RWPE2 (cell line): ENCODE results near the gene LDLRAD4.

Experiments used
- ATAC-seq: fragments of 200-7000 bp; cut with Tn5 transposase; 3 replicates; pipeline ENCODE4 v1.9.1; 2021; ENCODE audit warnings: low read depth
- DNase-seq: peaks from one replicate; pipeline ENCODE4 v3.0.0-alpha.2; 2020; ENCODE audit warnings: low spot score
- H3K27ac ChIP-seq: fragments of 450-650 bp; 2 replicates; pipeline ENCODE4 v1.5.1; 2017; ENCODE audit warnings: mild to moderate bottlenecking; ENCODE audit not compliant: poor library complexity, severe bottlenecking
- H3K27me3 ChIP-seq: fragments of 250-450 bp; sonication (Bioruptor Pico); 2 replicates; pipeline ENCODE4 v1.5.1; 2021; ENCODE audit warnings: mild to moderate bottlenecking, moderate library complexity; ENCODE audit not compliant: insufficient read depth, poor library complexity, severe bottlenecking
- H3K36me3 ChIP-seq: fragments of 250-450 bp; sonication (Bioruptor Pico); 2 replicates; pipeline ENCODE4 v1.5.1; 2020; ENCODE audit warnings: low read depth, mild to moderate bottlenecking, moderate library complexity
- H3K4me1 ChIP-seq: fragments of 250-450 bp; sonication (Bioruptor Pico); 2 replicates; pipeline ENCODE4 v1.5.1; 2021; ENCODE audit warnings: mild to moderate bottlenecking, moderate library complexity; ENCODE audit not compliant: insufficient read depth, poor library complexity, severe bottlenecking
- H3K4me3 ChIP-seq: fragments of 250-450 bp; sonication (Bioruptor Pico); 2 replicates; pipeline ENCODE4 v1.5.1; 2021; ENCODE audit warnings: mild to moderate bottlenecking, moderate library complexity; ENCODE audit not compliant: severe bottlenecking
- H3K9me3 ChIP-seq: fragments of 250-450 bp; sonication (Bioruptor Pico); 2 replicates; pipeline ENCODE4 v1.5.1; 2021; ENCODE audit warnings: mild to moderate bottlenecking, moderate library complexity; ENCODE audit not compliant: severe bottlenecking
- TF ChIP-seq, protein P1 (sequence below): fragments of 450-650 bp; IDR thresholded peaks from one replicate; pipeline ENCODE4 v1.5.1; 2017; ENCODE audit warnings: mild to moderate bottlenecking, moderate library complexity; ENCODE audit not compliant: poor library complexity, severe bottlenecking

LDLRAD4 gene

DNA sequence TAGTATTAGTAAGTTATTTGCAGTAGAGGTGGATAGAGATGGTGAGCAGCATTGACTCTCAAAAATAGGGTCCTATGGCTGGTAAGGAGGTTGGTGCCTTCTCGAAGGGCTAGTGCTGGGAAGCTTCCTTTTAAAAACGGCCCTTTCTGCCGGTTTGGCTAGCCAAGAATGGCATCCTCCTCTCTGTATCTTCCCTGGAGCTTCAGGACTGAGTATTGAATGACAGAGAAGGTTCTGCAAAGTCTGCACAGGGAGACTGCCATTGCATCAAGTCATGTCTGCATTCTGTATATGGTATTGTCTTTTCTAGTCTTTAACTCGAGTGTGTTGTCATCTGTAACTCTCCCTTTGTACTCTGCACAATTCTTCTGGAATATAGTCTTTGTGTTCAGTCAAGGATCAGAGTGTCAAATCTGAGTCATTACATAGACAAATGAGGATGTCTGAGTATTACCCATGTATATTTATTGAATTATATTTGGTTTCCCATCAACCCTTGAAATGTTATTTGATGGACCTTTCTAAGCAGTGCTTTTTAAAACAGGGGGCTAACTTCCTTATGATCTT is 1.1 kb downstream of the LDLRAD4 start:
- H3K27ac ChIP-seq, result no peak overlapping the region
- no peaks in the 10 kb centered on the region for H3K4me1 ChIP-seq
- ATAC-seq, result no peak
- H3K9me3 ChIP-seq, result no peaks in the 10 kb centered on the region
- H3K36me3 ChIP-seq, result no peaks in the 10 kb centered on the region
- TF ChIP-seq, protein P1, sequence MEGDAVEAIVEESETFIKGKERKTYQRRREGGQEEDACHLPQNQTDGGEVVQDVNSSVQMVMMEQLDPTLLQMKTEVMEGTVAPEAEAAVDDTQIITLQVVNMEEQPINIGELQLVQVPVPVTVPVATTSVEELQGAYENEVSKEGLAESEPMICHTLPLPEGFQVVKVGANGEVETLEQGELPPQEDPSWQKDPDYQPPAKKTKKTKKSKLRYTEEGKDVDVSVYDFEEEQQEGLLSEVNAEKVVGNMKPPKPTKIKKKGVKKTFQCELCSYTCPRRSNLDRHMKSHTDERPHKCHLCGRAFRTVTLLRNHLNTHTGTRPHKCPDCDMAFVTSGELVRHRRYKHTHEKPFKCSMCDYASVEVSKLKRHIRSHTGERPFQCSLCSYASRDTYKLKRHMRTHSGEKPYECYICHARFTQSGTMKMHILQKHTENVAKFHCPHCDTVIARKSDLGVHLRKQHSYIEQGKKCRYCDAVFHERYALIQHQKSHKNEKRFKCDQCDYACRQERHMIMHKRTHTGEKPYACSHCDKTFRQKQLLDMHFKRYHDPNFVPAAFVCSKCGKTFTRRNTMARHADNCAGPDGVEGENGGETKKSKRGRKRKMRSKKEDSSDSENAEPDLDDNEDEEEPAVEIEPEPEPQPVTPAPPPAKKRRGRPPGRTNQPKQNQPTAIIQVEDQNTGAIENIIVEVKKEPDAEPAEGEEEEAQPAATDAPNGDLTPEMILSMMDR, result no peak
- H3K4me3 ChIP-seq, result no peak overlapping the region
- peaks cover 62% of the 10 kb centered on the region for H3K27me3 ChIP-seq
- no peak for DNase-seq

DNA sequence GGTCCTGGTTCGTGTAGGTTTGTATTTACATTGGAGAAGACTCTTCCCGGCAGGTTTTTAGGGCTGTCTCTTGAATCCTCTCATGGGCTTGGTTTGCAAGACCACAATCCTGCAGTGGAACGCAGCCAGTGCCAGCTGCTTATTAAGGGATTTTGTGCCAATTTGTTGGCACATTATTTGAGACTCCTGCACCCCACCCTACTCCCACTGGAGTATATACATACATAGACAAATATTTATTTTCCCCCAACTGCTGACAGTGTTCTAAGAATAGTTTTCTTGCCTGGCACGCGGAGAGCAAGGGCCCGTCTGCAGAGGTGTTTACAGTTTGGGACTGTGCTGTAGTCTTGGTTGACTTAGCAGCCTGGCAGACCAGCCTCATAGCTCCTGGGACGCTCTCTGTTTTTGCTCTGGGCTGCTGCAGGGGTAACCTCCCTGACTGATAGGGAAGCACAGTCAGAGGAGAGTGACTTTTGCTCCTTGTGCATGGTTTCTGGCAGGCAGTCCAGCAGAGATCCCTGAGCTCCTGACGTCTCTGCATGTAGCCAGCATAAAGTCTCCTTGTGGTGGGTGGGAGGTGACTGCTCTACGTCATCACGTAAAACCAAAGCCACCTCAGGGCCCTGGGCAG is 1.9 kb downstream of the LDLRAD4 start:
- H3K4me3 ChIP-seq, result no peak overlapping the region
- H3K27ac ChIP-seq, result no peak overlapping the region
- peaks cover 57% of the 10 kb centered on the region for H3K27me3 ChIP-seq
- TF ChIP-seq, protein P1, result no peak
- H3K4me1 ChIP-seq, result no peaks in the 10 kb centered on the region
- no peak for DNase-seq
- no peaks in the 10 kb centered on the region for H3K9me3 ChIP-seq
- H3K36me3 ChIP-seq, result no peaks in the 10 kb centered on the region
- ATAC-seq, result no peak

DNA sequence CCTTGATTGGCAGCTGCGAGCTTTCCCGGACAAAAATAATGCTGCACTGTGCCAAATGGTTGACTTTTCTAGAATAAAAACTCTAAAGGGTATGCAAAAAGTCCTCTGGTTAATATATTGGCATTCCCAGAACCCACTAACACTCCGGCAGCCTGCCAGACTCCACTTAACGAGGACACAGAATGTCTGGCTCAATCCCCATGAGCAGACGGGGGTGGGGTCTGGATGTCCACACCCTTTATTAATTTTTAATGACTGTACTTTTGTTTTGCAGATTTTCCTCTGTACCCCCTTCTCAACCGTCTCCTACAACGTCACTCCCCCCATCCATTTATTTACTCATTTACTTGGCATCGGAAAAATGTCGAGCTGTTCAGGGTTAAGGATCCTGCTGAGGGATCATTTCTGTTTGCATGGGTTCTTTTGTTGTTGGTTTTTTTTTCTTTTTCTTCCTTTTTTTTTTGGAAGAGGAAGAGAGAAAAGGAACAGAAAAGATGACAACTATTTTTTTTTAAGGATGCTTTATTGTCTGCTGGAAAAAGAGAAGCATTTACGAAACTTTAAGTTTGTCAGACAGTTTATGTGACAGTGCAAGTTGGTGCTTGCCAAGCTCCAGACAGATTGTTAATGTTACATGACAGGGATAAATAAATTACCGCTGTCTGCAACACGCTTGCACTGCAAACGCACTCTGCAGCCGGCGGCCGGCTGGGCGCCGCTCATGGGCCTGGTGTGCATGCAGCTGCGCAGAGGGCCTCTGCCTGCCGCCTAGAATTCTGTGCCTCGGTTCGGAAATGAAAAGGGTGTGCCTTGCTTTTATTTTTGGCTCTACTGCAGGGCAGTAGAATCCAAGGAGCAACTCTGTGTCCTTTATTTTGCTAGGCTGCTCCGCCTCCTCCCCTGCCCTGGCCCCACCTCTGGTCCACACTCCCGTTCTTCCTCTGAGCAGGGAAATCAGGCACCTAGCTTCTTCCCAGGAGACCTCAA is 3.6 kb downstream of the LDLRAD4 start:
- peak; percentile 62 for ATAC-seq
- H3K27ac ChIP-seq, result peak overlapping the region; percentile 52
- DNase-seq, result no peak
- no peaks in the 10 kb centered on the region for H3K4me1 ChIP-seq
- H3K36me3 ChIP-seq, result no peaks in the 10 kb centered on the region
- H3K4me3 ChIP-seq, result no peak overlapping the region
- H3K9me3 ChIP-seq, result no peaks in the 10 kb centered on the region
- TF ChIP-seq, protein P1, result no peak
- H3K27me3 ChIP-seq, result peaks cover 41% of the 10 kb centered on the region

DNA sequence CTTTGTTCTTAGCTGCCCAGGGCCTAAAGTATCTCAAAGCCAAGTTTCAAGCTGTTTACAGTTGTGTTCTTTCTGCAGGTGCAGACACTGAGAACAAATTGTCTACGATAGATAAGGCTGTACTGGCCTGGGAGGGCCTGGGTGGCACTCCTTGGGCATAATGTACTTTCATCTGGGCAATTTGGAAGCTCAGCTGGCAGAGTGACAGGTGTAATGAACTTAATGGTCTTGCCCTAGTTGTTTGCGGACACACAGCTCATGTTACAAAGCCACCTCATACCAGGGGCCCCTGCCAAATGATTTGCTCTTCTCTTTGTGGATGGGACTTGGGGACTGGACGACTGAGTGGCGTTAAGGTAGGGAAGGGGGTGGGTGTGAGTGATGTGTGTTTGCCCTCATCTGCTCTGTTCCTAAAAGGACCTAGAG is 4.3 kb downstream of the LDLRAD4 start:
- Histone ChIP-seq H3K27ac (peak overlapping the region; percentile 52), H3K27me3 (peaks cover 41% of the 10 kb centered on the region), H3K4me3 (no peak overlapping the region), H3K9me3 (no peaks in the 10 kb centered on the region), H3K4me1 (no peaks in the 10 kb centered on the region), H3K36me3 (no peaks in the 10 kb centered on the region)
- DNase-seq, result no peak
- TF ChIP-seq, protein P1, result no peak
- ATAC-seq, result no peak
